ENCODE data around the gene P2RX4.

GRCh38 chr12:121209221-121209620 is 708 bp upstream of the P2RX4 start:
- no peak for TF ChIP-seq EZH2 (IDR thresholded peaks at IDR 0.05; ENCODE audit: low read depth)
- TF ChIP-seq, protein P1, sequence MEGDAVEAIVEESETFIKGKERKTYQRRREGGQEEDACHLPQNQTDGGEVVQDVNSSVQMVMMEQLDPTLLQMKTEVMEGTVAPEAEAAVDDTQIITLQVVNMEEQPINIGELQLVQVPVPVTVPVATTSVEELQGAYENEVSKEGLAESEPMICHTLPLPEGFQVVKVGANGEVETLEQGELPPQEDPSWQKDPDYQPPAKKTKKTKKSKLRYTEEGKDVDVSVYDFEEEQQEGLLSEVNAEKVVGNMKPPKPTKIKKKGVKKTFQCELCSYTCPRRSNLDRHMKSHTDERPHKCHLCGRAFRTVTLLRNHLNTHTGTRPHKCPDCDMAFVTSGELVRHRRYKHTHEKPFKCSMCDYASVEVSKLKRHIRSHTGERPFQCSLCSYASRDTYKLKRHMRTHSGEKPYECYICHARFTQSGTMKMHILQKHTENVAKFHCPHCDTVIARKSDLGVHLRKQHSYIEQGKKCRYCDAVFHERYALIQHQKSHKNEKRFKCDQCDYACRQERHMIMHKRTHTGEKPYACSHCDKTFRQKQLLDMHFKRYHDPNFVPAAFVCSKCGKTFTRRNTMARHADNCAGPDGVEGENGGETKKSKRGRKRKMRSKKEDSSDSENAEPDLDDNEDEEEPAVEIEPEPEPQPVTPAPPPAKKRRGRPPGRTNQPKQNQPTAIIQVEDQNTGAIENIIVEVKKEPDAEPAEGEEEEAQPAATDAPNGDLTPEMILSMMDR (conservative IDR thresholded peaks at IDR 0.05) = no peak

Measured in PC-9 (cell line).